ENCODE results near the gene LCMT1. TPM values are rescaled to one million over a fixed set of nuclear protein-coding genes. Genes with fewer than 3 reads are reported as not detected.

The LCMT1 gene
- total and polyA plus RNA-seq, 2 of the 13 experiments (the other 11 are each of a cell fraction or from before 2014, with no cell fraction given) = 41.2 to 48.7 TPM

DNA sequence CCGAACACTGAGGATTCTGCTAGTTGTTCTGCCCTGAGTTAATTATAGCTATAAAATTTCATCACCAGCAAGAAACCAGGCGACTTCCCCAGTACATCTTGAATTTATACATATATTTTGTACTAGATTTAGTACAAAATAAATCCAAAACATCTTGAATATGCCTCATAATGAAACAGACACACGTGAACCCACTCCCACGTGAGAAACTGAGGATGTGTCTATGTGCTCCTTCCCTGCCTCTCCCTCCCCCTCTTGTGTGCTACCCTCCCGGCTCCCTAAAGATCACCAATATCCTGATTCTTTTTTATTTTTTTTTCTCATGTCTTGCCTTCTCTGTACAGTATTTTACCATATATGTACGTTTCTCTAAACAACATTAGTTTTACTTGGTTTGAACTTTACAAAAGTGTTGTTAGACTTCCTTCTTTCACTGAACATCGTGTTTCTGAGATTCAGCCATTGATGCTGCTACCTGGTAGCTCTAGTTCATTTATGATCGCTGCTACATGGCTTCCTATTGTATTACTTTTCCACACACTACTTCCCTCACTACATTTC is 1.1 kb upstream of the LCMT1 start:
- DNase-seq (ENCODE audit: low spot score) (no peak), FAIRE-seq (no peak), ATAC-seq (no peak)
- peak overlapping the region; percentile 63 to 87 (median 78) for H3K4me3 ChIP-seq (replicated peaks in 1 of 3; ENCODE audit: insufficient read depth in 1 of 3, low read depth in 2 of 3, low read length in 3 of 3)
- TF ChIP-seq, protein P1, sequence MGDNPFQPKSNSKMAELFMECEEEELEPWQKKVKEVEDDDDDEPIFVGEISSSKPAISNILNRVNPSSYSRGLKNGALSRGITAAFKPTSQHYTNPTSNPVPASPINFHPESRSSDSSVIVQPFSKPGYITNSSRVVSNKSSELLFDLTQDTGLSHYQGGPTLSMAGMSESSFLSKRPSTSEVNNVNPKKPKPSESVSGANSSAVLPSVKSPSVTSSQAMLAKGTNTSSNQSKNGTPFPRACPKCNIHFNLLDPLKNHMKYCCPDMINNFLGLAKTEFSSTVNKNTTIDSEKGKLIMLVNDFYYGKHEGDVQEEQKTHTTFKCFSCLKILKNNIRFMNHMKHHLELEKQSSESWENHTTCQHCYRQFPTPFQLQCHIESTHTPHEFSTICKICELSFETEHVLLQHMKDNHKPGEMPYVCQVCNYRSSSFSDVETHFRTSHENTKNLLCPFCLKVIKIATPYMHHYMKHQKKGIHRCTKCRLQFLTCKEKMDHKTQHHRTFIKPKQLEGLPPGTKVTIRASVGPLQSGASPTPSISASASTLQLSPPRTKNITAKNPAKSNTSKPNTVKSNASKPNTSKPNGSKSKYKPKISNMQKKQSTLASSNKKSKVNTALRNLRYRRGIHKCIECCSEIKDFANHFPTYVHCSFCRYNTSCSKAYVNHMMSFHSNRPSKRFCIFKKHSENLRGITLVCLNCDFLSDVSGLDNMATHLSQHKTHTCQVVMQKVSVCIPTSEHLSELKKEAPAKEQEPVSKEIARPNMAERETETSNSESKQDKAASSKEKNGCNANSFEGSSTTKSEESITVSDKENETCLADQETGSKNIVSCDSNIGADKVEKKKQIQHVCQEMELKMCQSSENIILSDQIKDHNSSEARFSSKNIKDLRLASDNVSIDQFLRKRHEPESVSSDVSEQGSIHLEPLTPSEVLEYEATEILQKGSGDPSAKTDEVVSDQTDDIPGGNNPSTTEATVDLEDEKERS (CRISPR knock-in tag; IDR thresholded peaks at IDR 0.05) = 0 out of 2 replicates have a peak, but pooled peaks have one; percentile 8
- TF ChIP-seq STAG1 (CRISPR knock-in tag; IDR thresholded peaks at IDR 0.05) (no peak), ZMYM2 (CRISPR knock-in tag; IDR thresholded peaks at IDR 0.05) (peak; percentile 1; the same call in 1 of the 2 replicates)
- H2AFZ ChIP-seq (ENCODE audit: low read length) = peak overlapping the region; percentile 65
- no peak overlapping the region for H3K27ac ChIP-seq (ENCODE audit: extremely low read length, insufficient read depth, low read length)
- H3K4me1 ChIP-seq (ENCODE audit: insufficient read depth, low read length) = peaks cover 68% of the 10 kb centered on the region
- H3K79me2 ChIP-seq (ENCODE audit: insufficient read depth, low read length) = peaks cover 30% of the 10 kb centered on the region
- H4K20me1 ChIP-seq (ENCODE audit: insufficient read depth, low read length) = no peaks in the 10 kb centered on the region
- CTCF ChIA-PET (ENCODE audit: low intra/inter-chr PET ratio, low total read pairs) = no interaction called here
- BruUV-seq (replicated peaks) = no TSS peak
- in situ Hi-C loops (cut with HindIII; ENCODE audit: extremely low pct_ligation_motif_present, low pct_unique_long_range_greater_than_20kb) (no loop called here), intact Hi-C loops (cut with micrococcal nuclease; ENCODE audit: unreplicated experiment) (no loop called here)
- peaks cover 4 to 9% of the 10 kb centered on the region in 2 experiments; a peak in 2 of 5 replicates for H3K36me3 ChIP-seq (replicated peaks in 1 of 2; ENCODE audit: control insufficient read depth in 1 of 2, insufficient read depth in 2 of 2, low read length in 2 of 2)
- H3K4me2 ChIP-seq (ENCODE audit: low read depth, low read length) = peak overlapping the region; percentile 86
- H3K27me3 ChIP-seq (ENCODE audit: control insufficient read depth in 1 of 2, insufficient read depth in 2 of 2, low read length in 2 of 2) = no peaks in the 10 kb centered on the region; a peak in 1 of 5 replicates
- POLR2A ChIA-PET = interaction anchor here (1.1 to 1.6 kb wide), 3 partner anchors 12 to 148 kb away, joined by 3 to 4 read pairs (median 3); no protein-coding TSS in a partner anchor
- H3K9ac ChIP-seq (ENCODE audit: insufficient read depth, low read depth, low read length) = peak overlapping the region; percentile 73
- WGBS (ENCODE audit: low lambda C conversion rate) = 31% methylated on average over 8 of the region's 8 CpGs
- no peaks in the 10 kb centered on the region for H3K9me3 ChIP-seq (ENCODE audit: low read length)

DNA sequence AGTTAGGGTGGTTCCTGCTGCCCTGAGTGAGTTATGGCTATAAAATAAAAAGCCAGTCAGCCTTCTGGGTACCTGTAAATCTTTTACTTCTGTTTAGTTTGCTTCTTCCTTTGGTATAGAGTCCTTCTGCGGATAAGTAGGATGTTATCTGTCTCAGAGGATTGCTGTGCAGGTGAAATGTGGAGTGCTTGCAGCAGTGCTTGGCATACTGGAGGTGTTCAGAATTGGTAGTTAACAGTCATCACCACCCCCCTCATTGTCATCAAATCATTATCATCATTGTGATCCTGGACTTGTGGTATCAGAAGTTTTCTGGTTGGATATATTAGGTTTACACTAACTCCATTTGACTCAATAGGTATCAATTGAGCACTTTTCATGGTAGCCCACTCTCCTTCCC is 2.6 kb downstream of the LCMT1 start:
- no peak for TF ChIP-seq SNRNP70 (IDR thresholded peaks at IDR 0.05; ENCODE audit: low read depth, low read length)
- no peak for TF ChIP-seq RNF2 (conservative IDR thresholded peaks at IDR 0.05; ENCODE audit: low read depth)
- no peak for TF ChIP-seq KLF15 (CRISPR knock-in tag; IDR thresholded peaks at IDR 0.05; ENCODE audit: borderline replicate concordance)
- no peak overlapping the region for H3K4me3 ChIP-seq (replicated peaks in 1 of 3; ENCODE audit: insufficient read depth in 1 of 3, low read depth in 2 of 3, low read length in 3 of 3)
- peaks cover 57% of the 10 kb centered on the region for H3K79me2 ChIP-seq (ENCODE audit: insufficient read depth, low read length)
- H3K9me3 ChIP-seq (ENCODE audit: low read length) = no peaks in the 10 kb centered on the region
- DNase-seq (ENCODE audit: low spot score) = no peak
- no TSS peak for BruUV-seq (replicated peaks)
- 100% methylated on average over 1 of the region's 1 CpG for WGBS (ENCODE audit: low lambda C conversion rate)
- no peak overlapping the region for H2AFZ ChIP-seq (ENCODE audit: low read length)
- no peaks in the 10 kb centered on the region; a peak in 1 of 5 replicates for H3K27me3 ChIP-seq (ENCODE audit: control insufficient read depth in 1 of 2, insufficient read depth in 2 of 2, low read length in 2 of 2)
- in situ Hi-C loops (cut with HindIII; ENCODE audit: extremely low pct_ligation_motif_present, low pct_unique_long_range_greater_than_20kb) = no loop called here
- no peaks in the 10 kb centered on the region for H4K20me1 ChIP-seq (ENCODE audit: insufficient read depth, low read length)
- H3K4me2 ChIP-seq (ENCODE audit: low read depth, low read length) = no peak overlapping the region
- no peak overlapping the region for H3K9ac ChIP-seq (ENCODE audit: insufficient read depth, low read depth, low read length)
- no peak overlapping the region for H3K27ac ChIP-seq (ENCODE audit: extremely low read length, insufficient read depth, low read length)
- intact Hi-C loops (cut with micrococcal nuclease; ENCODE audit: unreplicated experiment) = no loop called here
- ChIA-PET CTCF (ENCODE audit: low intra/inter-chr PET ratio, low total read pairs) (no interaction called here), POLR2A (no interaction called here)
- no peak for FAIRE-seq
- peaks cover 45% of the 10 kb centered on the region for H3K4me1 ChIP-seq (ENCODE audit: insufficient read depth, low read length)
- peaks cover 9 to 26% of the 10 kb centered on the region in 2 experiments for H3K36me3 ChIP-seq (replicated peaks in 1 of 2; ENCODE audit: control insufficient read depth in 1 of 2, insufficient read depth in 2 of 2, low read length in 2 of 2)
- ATAC-seq = no peak
